ENCODE data around the gene CYP2J2. TPM values are rescaled to one million over a fixed set of nuclear protein-coding genes. Genes with fewer than 3 reads are reported as not detected.
"Not testable (repeated sequence)": the region's sequence is repeated elsewhere in the genome, so short reads cannot be mapped to it uniquely, and the experiment has no call there.

The CYP2J2 gene
- polyA plus RNA-seq, 2 of the 4 experiments (the other 2 are of a cell fraction) = 0.09 to 0.13 TPM

DNA sequence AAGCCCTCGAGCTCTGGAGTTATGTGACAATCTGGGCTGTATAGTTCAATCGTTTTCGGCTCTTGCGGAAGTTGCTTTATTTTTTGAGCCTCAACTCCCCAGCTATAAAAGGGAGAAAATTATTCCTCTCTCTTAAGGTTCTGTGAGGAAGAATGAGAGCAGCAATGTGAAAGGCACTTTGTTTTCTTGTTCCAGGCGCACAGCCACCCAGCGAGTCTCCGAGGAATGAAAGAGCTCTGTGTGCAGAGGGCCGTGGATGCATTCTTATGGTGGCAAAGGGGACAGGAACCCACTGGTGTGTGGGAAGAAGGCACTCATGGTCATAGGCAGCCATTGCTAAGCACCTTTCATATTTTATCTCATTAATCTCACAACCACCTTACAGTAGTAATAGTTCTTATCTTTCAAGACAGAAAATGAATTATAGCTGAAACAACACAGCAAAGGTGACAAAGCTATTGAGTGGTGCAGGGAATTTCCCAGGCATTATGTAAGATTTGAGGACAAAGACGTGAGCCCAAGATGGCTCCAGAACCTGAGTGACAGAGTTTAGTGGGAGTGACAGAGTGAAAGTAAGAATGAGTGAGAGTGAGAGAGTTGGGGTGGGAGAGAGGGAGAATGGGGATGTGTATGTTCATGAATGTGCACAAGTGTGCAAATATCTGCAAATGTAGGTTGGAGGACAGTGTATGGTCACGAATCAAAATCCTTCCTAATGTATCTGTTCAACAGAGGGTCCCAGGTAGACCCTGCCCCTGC lies 9.4 kb downstream of the CYP2J2 start:
- DNase-seq (ENCODE audit: low read depth in 1 of 2, low spot score in 1 of 2) (no peak), ATAC-seq (no peak), FAIRE-seq (no peak)
- Histone ChIP-seq H3K4me3 (no peak overlapping the region), H3K4me1 (no peaks in the 10 kb centered on the region), H3K27ac (no peak overlapping the region), H3K4me2 (no peak overlapping the region), H3K9me3 (no peaks in the 10 kb centered on the region)
- ChIA-PET POLR2A (no interaction called here), CTCF (no interaction called here)
- WGBS (ENCODE audit: missing lambda C conversion rate) = 51% methylated on average over 10 of the region's 10 CpGs
- TF ChIP-seq TP53 (CRISPR knock-in tag; IDR thresholded peaks at IDR 0.05) = no peak
- TF ChIP-seq GATA3 (IDR thresholded peaks at IDR 0.05; ENCODE audit: borderline replicate concordance) = no peak
- TF ChIP-seq FOSB (CRISPR knock-in tag; IDR thresholded peaks at IDR 0.05) = no peak
- TF ChIP-seq RNF2 (IDR thresholded peaks at IDR 0.05; ENCODE audit: borderline replicate concordance, low read depth) = no peak
- TF ChIP-seq, protein P1, sequence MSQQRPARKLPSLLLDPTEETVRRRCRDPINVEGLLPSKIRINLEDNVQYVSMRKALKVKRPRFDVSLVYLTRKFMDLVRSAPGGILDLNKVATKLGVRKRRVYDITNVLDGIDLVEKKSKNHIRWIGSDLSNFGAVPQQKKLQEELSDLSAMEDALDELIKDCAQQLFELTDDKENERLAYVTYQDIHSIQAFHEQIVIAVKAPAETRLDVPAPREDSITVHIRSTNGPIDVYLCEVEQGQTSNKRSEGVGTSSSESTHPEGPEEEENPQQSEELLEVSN (IDR thresholded peaks at IDR 0.05; ENCODE audit: borderline replicate concordance, low read depth) = no peak
- TF ChIP-seq NPAS2 (CRISPR knock-in tag; IDR thresholded peaks at IDR 0.05; ENCODE audit: borderline replicate concordance) = no peak
- TF ChIP-seq KDM5A (IDR thresholded peaks at IDR 0.05) = no peak
- TF ChIP-seq ZFP36 (IDR thresholded peaks at IDR 0.05; ENCODE audit: borderline replicate concordance, partially characterized antibody) = no peak
- TF ChIP-seq MAFK (IDR thresholded peaks at IDR 0.05; ENCODE audit: partially characterized antibody) = no peak
- no peak for TF ChIP-seq ESRRA (IDR thresholded peaks at IDR 0.05; ENCODE audit: borderline replicate concordance, low read length)
- no peak for TF ChIP-seq CHD2 (IDR thresholded peaks at IDR 0.05; ENCODE audit: low read length, partially characterized antibody)
- no peak for TF ChIP-seq RARB (CRISPR knock-in tag; IDR thresholded peaks at IDR 0.05)

GRCh38 chr1:59915516-59915915 lies 11.1 kb downstream of the CYP2J2 start:
- TF ChIP-seq HDAC2 (IDR thresholded peaks at IDR 0.05) = no peak
- TF ChIP-seq JUN (IDR thresholded peaks at IDR 0.05) = no peak
- no peak for TF ChIP-seq ZFP36 (IDR thresholded peaks at IDR 0.05; ENCODE audit: borderline replicate concordance, partially characterized antibody)
- TF ChIP-seq FOXS1 (CRISPR knock-in tag; IDR thresholded peaks at IDR 0.05) = no peak
- TF ChIP-seq BHLHE40 (IDR thresholded peaks at IDR 0.05; ENCODE audit: low read depth, low read length) = no peak
- TF ChIP-seq CBX2 (IDR thresholded peaks at IDR 0.05; ENCODE audit: borderline replicate concordance, low read depth) = no peak
- TF ChIP-seq BCL3 (IDR thresholded peaks at IDR 0.05) = no peak
- TF ChIP-seq, protein P2, sequence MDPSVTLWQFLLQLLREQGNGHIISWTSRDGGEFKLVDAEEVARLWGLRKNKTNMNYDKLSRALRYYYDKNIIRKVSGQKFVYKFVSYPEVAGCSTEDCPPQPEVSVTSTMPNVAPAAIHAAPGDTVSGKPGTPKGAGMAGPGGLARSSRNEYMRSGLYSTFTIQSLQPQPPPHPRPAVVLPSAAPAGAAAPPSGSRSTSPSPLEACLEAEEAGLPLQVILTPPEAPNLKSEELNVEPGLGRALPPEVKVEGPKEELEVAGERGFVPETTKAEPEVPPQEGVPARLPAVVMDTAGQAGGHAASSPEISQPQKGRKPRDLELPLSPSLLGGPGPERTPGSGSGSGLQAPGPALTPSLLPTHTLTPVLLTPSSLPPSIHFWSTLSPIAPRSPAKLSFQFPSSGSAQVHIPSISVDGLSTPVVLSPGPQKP (IDR thresholded peaks at IDR 0.05; ENCODE audit: low read depth, low read length) = no peak
- TF ChIP-seq MYC (IDR thresholded peaks at IDR 0.05; ENCODE audit: borderline replicate concordance, low read length) = no peak
- no peak for TF ChIP-seq POLR2A (IDR thresholded peaks at IDR 0.05; ENCODE audit: low read length)
- no peak for FAIRE-seq
- H3K27ac ChIP-seq = no peak overlapping the region
- CTCF ChIA-PET = interaction anchor here (0.7 kb wide), 1 partner anchor 1482 kb away, joined by 3 read pairs; no protein-coding TSS in a partner anchor
- ATAC-seq = no peak
- H3K4me2 ChIP-seq = no peak overlapping the region
- 5% methylated on average over 1 of the region's 1 CpG for WGBS (ENCODE audit: missing lambda C conversion rate)
- POLR2A ChIA-PET = no interaction called here
- no peaks in the 10 kb centered on the region for H3K9me3 ChIP-seq
- no peaks in the 10 kb centered on the region for H3K4me1 ChIP-seq
- no peak overlapping the region for H3K4me3 ChIP-seq
- DNase-seq (ENCODE audit: low read depth in 1 of 2, low spot score in 1 of 2) = no peak

DNA sequence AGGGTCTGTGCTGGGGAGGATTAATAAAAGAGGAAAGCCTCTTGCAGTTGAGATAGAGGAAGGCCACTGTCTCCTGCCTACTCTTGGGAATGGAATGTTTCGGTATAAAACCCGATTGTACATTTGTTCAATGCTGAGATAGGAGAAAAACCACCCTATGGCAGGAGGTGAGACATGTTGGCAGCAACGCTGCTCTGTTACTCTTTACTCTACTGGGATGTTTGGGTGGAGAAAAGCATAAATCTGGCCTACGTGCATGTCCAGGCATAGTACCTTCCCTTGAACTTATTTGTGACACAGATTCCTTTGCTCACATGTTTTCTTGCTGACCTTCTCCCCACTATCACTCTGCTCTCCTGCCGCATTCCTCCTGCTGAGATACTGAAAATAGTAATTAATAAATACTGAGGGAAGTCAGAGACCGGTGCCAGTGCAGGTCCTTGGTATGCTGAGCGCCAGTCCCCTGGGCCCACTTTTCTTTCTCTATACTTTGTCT lies 11.7 kb downstream of the CYP2J2 start:
- H3K27ac ChIP-seq; CTCF ChIA-PET; FAIRE-seq; POLR2A ChIA-PET; H3K9me3 ChIP-seq; H3K4me3 ChIP-seq; H3K4me2 ChIP-seq; H3K4me1 ChIP-seq; ATAC-seq; DNase-seq (ENCODE audit: low read depth in 1 of 2, low spot score in 1 of 2): not testable (repeated sequence)
- 34% methylated on average over 7 of the region's 7 CpGs for WGBS (ENCODE audit: missing lambda C conversion rate)
